HG03354 (cell line): Measurements from ENCODE around the gene VDAC2.

Experiments
- ATAC-seq: cut with Tn5 transposase; IDR thresholded peaks from one replicate; pipeline ENCODE4 v1.9.1; 2021; ENCODE audit warnings: mild to moderate bottlenecking; ENCODE audit not compliant: unreplicated experiment, poor library complexity, severe bottlenecking

Gene VDAC2

DNA sequence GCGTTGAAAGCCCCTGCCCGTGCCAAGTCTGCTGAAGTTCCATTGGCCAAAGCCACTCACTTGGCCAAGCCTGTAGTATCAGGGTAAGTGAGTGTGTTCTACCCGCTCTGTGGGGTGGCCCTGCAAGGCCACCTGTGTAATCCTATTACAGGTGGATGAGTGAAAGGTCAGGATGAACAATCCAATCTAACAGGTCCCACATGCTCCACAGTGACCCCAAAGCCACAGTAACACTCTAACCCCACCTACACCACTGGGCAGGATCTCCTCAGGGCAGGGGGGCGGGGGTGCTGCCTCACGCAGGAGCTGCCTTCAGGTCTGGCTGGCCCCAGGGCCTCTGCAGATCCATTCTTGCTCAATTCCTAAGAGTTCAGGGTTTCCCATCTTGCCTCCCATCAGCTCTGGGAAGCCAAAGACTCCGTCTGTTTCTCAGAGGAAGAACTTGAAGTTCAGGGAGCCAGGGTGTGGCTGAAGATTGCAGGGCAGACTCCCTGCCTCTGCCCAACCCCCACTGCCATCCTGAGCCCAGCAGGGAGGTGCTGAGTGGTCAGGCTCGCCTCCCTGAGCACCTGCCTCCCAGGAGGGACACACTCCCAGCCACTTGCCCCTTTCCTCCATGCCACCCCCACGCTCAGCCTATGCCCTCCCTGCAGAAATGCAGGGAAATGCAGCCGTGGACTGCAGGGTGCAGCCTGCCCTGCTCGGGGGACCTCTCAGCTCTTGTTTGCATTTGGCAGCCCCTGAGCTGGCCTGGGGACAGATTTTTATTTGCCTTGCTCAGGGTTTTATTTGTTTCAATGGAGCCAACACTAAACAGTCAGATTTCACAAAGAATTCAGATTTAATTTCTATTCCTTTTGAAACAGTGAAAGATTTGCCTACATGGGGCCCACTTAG is 35.0 kb downstream of the VDAC2 start:
- no peak for ATAC-seq

DNA sequence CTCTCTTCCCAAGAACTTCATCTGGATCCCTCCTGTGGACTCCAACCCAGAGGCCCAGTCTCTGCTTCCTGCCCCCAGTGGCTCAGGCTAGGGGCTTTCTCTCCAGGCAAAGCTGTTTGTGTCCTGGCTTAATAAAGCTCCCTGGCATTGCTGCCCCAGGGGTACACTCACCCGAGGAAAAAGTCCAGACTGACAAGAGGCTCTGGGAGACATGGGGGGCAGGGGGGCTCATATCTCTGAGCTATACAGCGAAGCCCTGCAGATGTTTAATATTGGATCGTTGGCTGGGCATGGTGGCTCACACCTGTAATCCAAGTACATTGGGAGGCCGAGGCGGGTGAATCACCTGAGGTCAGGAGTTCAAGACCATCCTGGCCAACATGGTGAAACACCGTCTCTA is 35.9 kb downstream of the VDAC2 start:
- no peak for ATAC-seq

DNA sequence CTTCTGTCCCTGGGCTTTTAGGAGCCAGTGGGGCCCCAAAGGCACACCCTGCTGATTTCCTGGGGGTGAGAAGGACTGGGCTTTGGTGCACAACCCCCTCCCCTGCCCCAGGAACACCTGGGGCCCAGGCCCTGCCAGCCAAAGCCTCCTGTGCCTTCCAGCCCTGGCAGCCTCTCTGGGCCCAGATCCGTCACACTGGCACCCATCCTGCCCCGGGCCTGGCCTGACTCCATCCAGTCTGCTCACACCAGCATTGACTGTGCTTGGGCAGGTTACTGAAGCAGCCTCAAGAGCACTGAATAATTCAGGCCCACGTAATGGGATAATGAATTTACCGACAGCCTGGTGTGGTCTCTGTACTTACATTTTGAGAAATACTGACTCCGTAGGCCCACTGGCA is 37.2 kb downstream of the VDAC2 start:
- ATAC-seq = no peak

DNA sequence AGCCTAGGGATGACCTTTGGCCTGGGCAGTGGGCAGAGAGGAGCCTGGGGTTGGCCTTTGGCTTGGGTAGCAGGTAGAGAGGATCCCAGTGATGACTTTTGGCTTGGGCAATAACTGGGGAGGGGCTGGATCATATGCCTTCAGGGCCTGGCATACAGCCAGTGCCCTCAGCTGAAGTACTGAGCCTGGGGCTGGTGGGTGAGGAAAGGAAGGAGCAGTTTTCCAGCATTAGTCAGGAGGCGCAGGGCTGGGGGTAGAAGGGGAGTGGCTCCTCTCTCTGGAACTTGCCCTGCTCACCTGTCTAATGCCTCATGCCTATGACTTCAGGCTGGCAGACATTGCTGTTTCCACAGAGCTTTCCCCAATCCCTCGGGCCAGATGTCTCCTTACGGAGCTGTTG is 40.3 kb downstream of the VDAC2 start:
- ATAC-seq = no peak

DNA sequence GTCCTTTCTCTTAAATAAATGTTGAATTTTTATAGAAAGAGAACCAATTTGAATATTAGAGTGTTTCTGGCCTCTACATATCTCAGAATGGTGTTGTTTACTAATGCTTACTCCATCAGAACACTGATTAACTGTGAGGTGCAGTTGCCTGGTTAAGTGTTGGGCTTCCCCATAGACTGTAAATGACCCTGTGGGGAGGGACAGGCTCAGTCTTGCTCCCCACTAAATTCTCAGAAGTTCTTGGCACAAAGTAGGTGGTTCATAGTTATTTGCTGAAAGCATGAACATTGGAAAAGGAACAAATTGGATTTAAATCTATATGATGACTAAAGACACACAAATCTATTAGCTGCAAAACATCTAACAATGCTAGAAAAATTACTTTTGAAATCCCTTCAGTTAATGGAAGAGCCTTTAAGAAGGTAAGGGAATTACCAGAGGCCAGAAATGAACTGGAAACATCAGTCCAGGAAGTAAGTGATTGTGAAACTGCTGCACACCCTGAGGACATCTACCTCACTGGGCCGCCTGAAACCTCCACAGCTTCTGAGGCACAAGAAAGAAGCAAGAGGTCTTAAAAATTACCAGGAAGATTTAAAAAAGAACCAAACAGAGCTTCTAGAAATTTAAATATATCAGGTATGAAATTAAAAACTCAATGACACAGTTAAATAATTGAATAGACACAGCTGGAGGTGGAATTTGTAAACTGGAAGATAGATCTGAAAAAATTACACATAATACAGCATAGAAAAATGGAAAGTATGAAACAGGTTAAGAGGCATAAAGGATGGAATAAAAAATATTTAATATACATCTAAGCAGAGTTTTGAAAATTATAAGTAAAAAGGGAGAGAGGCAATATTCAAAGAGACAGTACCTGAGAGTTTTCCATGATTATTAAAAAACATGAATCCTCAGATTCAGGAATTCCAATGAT is 43.0 kb downstream of the VDAC2 start:
- ATAC-seq = no peak

DNA sequence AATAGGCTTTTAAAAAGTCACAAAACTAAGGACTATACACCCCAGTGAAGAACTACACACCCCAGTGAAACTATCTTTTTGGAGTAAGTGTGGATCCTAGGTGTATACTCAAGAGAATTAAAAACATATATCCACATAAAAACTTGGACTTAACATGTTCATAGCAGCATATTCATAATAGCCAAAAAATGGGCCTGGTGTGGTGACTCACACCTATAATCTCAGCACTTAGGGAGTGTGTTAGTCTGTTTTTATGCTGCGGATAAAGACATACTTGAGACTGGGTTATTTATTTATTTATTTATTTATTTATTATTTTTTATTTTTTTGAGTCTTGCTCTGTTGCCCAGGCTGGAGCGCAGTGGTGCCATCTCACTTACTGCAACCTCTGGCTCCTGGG is 44.1 kb downstream of the VDAC2 start:
- ATAC-seq = no peak

DNA sequence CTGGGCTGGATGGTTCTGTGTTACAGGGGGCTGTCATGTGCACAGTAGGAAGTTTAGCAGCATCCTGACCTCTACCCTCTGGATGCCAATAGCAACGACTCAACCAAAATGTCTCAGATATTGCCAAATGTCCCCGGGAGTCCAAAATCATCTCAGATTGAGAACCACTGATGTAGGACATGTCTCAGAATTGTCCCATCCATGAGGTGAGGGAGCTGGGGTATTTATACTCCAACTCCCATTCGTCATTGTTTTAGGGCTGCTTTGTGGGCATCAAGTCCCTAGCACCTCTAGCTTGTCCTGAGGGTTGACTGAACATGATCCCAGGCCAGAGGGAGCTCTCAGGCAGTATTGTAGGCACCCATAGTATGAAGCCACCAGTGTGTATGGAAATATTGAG is 50.4 kb downstream of the VDAC2 start:
- no peak for ATAC-seq

DNA sequence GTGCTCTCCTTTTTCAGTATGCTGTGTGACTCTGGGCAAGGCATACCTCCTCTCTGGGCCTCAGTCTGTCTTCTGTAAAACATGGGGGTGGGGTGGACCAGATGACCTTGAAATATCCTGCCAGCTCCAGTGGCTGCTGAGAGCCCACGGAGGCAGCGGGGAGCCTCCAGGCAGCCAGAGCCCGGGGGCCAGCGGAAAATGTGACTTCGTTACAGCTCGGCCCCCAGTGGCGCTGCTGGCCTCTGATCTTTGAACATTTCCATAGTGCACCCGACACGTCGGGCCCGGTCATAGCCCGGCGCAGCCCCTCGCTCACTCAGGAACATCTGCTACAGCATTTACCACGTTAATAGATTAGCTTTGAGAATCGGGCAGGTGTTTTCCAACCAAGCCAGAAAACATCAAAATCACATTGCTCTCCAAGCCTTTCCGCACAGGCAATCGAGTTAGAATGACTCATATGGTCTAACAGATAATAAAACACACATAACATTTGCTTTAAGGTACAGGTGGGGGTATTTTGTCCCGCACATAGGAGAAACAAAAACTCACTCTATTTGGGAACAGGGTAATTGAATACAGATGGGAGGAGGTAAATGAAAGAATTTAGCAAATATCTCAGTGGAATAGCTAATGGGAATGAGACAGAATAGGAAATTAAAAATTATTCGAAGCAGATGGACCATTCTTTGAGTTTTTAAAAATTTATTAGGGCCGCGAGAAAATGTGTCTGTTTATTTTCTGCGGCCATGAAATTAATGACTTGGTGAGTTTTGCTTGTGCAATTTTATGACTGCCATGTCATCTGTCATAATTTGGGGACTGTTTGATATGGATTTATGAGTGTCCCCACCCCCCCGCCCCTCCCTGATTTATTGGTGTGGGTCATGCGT is 51.5 kb downstream of the VDAC2 start:
- no peak for ATAC-seq

DNA sequence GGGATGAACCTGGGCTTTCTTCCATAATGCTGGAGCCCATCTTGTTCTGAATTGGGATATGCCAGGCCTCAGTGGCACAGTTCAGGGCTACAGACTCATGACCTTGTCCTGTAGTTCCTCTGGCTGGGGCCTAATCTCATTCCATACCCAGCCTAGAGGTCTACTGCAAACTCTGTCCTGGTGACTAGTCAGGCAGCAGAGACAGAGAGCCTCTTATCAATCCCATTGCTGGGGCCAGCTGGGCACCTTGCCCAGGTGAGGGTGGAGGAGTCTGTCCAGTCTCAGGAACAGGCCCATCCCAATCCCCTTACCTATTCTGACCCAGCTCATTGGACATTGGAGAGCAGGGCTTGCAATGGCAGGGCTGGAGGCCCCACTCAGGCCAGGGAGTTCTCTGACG is 53.2 kb downstream of the VDAC2 start:
- ATAC-seq = no peak

DNA sequence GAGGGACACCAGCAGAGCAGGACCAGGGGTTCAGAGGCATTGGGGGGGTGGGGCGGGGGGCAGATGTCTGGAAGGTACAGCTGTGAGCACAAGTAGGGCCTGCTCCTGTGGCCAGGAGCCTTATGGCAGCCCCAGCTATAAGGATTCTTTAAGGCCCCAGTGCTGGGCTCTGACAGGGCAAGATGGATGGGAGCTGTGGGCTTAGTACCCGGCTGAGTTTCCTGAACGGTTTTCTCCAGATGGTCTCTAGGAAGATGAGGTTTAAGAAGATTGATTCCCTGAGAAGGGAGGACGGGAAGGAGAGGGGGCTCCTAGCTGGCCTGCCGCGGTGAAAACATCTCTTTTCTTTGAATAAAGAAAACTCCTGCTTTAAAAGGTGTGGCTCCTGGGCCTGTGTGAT is 55.3 kb downstream of the VDAC2 start:
- no peak for ATAC-seq

DNA sequence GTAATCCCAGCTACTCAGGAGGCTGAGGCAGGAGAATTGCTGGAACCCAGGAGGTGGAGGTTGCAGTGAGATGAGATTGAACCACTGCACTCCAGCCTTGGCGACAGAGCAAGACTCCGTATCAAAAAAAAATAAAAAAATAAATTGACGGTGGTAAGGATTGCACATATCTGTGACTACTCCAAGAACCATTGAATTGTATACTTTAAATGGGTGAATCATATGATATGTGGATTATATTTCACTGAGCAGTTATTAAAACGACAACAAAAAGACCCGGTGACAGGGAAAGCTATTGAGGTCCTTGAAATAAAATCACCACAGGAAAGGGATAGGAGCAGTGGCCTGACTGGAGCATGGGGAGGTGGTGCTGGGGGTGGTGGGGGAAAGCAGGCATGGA is 56.3 kb downstream of the VDAC2 start:
- ATAC-seq = no peak

DNA sequence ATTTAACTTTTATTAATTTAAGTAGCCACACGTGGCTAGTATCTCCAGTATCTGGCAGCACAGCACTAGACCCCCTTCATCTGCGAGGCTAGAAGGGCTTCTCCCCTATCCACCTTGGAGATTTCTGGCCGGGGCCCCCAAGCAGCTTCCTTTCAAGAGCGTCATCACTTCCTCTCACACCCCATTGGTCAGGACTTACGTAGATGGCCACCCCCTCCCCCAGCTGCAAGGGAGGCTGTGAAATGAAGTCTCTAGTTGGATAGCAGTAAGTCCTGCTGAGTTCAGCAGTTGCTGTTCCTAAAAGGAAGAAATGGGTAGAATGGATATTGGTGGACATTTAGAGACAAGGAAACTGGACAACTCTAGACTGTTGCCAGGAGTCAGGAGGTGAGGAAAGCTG is 59.0 kb downstream of the VDAC2 start:
- no peak for ATAC-seq

DNA sequence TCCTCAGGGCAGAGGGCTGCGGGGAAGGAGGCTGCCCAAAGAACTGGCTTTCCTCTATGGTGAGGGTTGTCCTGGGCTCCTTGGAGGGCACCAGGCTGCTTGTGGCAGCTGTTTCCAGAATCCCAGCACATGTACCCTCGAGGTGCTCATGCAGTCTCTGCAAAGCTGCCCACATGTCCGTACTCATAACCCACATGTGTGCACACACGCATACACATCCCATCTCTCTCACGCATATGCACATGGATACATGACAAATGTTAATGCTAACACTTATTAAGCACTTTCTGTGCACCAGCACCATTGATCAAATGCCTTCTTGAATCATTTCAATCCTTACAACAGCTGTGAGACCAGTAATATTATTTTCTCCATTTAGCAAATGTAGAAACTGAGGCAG is 61.5 kb downstream of the VDAC2 start:
- ATAC-seq = no peak

DNA sequence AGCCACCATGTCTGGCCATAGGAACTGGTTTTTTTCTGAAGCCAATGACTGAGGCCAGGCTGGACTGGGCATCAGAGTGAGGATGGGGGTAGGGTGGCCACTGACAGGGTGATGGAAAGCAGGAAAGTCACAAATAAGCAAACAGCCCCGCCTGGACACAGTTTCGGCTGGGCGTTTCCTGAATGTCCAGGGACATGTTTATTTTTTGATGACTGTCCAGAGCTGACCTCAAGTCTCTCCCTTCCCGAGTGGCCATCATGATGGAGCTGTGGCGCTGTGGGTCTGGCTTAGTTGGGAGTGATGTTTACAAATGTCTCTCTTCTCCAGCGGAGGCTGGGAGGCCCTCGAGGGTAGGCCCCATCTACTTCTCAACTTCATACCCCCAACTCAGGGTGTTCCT is 62.3 kb downstream of the VDAC2 start:
- ATAC-seq = no peak

DNA sequence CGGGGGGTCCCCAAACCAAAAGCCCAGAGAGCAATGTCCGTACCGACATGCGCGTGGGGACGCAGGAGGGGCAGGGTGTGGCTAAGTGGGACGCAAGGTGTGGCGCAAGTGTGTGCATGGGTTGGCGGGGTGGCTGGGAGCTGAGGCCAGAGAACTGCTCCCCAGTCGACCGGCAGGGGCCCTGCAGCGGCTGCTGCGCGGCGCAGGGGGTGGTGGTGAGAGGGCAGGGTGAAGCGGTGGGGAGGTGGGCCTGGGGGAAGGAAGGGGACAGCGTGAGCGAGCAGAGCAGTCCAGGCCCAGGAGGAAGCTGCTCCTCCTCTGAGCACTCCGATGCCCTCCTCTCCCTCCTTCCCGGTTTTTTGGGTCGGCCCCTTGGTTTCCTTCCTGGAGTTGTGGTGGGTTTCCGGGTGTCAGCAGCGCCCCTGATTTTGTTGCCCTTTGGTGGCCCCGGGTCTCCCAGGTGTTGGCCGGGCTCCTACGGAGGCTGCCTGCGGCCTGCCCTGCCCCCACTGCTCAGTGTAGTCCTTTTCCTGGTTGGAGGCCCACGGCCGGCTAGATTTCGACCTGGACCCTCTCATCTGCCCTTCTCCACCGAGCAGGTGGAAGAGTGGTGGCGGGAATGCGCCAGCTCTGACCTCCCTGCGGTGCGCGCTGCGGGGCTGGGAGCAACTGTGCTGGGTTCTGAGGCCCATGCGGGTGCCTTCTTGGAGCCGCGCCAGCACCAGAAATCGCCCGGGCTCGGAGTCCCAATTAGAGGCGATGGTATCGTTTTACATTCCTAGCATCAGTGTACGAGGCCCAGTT is 65.7 kb downstream of the VDAC2 start:
- no peak for ATAC-seq

DNA sequence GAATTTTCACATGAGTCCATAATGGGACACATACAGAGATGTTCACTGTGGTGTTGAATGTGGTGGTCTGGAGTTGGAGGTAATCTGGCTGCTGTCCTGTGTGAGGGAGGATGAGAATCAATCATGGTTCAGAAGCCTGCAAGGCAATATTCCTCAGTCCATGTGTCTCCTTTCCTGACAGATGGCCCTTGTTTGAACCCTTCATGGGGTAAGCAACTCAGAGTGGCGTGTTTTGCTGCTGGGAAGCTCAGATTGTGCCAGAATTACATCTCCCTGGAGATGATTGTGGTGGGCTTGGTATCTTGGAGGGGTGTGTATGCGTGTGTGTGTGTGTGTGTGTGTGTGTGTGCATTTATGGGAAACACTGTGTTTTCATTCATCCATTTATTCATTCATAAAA is 69.6 kb downstream of the VDAC2 start:
- ATAC-seq = no peak
